T-helper 1 cell treated with Interleukin-12 subunit alpha and Interleukin-12 subunit beta and Interleukin-4 antibody, amounts not matched to agents 30 μg/mL and 1 μg/mL, for 36 hours (primary cell): ENCODE results near the gene SH3PXD2A.
"Not testable (repeated sequence)": the region's sequence is repeated elsewhere in the genome, so short reads cannot be mapped to it uniquely, and the experiment has no call there.

ENCODE experiments used
- H3K27ac Mint-ChIP-seq: one replicate; pipeline ENCODE4 v1.8.0; 2021; ENCODE audit warnings: mild to moderate bottlenecking, mixed read lengths
- H3K27me3 Mint-ChIP-seq: one replicate; pipeline ENCODE4 v1.8.0; 2021; ENCODE audit warnings: low read depth, mixed read lengths
- H3K36me3 Mint-ChIP-seq: one replicate; pipeline ENCODE4 v1.8.0; 2021; ENCODE audit warnings: low read depth, mixed read lengths
- H3K4me1 Mint-ChIP-seq: one replicate; pipeline ENCODE4 v1.8.0; 2021; ENCODE audit warnings: low read depth, mixed read lengths
- H3K4me3 Mint-ChIP-seq: one replicate; pipeline ENCODE4 v1.8.0; 2021; ENCODE audit warnings: mild to moderate bottlenecking, moderate library complexity, mixed read lengths
- H3K9me3 Mint-ChIP-seq: one replicate; pipeline ENCODE4 v1.8.0; 2021; ENCODE audit warnings: mixed read lengths

The SH3PXD2A gene

DNA sequence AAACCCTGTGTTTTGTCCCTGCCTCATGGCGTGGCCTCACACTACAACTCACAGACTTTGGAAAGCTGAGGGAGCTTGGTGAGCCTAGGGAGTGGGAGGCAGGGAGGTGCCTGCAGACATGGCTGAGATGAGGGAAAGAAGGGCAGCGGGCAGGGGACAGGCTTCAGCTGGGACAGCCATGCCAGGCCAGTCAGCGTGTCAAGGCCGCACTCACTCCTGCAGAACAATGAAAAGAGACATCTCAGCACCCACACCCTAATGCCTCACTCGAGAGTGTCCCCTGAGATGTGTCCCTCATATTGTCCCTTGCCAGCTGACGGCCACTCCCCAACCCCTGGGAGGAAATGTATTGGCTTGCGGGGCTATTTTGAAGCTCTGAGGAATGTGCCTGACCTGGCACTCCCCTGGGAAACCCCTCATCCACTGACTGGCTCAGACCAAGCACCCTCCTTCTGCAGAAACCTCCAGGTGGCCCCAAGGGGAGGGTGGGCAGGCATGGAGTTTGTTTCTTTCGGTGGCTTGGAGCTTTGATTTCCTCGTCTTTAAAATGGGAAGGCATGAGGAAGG is 31.6 kb downstream of the SH3PXD2A start:
- H3K4me1 Mint-ChIP-seq: peaks cover 7% of the 10 kb centered on the region
- no peak overlapping the region for H3K27ac Mint-ChIP-seq
- H3K9me3 Mint-ChIP-seq: no peaks in the 10 kb centered on the region
- no peaks in the 10 kb centered on the region for H3K36me3 Mint-ChIP-seq
- peaks cover 32% of the 10 kb centered on the region for H3K27me3 Mint-ChIP-seq
- H3K4me3 Mint-ChIP-seq: no peak overlapping the region

DNA sequence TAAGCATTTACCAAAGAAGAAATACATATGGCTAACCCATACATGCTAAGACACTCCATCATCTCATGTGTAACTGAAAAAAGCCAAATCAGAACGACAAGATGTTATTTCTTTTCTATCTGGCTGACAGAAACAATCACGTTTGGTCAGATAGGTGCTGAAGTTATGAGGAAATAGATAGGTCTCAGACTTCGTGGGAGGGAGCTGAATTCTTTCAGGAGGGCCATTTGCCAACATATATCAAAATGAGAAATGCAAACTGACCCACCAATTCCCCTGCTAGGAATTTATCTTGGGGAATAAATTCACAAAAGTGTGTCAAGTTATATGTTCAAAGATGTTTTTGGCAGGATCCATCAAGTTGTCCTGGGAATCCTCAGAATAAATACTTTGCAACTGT is 32.6 kb downstream of the SH3PXD2A start:
- Mint-ChIP-seq H3K27me3 (peaks cover 40% of the 10 kb centered on the region), H3K9me3 (no peaks in the 10 kb centered on the region), H3K36me3 (no peaks in the 10 kb centered on the region), H3K4me1 (peaks cover 7% of the 10 kb centered on the region), H3K27ac (no peak overlapping the region), H3K4me3 (no peak overlapping the region)

DNA sequence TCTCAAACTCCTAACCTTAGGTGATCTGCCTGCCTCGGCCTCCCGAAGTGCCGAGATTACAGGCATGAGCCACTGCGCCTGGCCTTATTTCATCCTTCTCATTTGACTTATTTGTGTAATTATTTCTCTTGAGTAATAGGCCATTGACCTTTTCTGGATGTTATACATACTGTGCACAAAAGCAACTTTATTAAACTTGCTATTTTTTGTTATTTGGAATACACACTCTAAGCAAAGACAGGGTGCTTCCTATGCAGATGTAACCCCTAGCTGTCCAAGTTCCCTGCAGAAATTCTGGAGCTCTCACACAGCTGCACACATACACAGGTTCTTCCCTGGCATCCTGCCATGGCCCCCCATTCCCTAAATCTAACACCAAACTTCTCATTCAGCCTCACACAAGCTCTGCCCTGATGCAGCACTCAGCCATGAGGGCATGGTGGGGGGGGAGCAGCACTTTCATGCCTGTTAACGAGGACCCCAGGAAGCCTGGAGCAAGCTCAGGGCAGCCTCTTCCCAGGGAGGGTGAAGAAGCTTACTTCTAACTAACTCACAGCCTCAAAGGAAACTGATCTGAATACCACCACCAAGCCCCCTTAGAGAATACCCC is 33.2 kb downstream of the SH3PXD2A start:
- no peaks in the 10 kb centered on the region for H3K9me3 Mint-ChIP-seq
- no peak overlapping the region for H3K27ac Mint-ChIP-seq
- H3K4me3 Mint-ChIP-seq: no peak overlapping the region
- H3K27me3 Mint-ChIP-seq: peaks cover 44% of the 10 kb centered on the region
- H3K36me3 Mint-ChIP-seq: no peaks in the 10 kb centered on the region
- H3K4me1 Mint-ChIP-seq: peaks cover 7% of the 10 kb centered on the region

DNA sequence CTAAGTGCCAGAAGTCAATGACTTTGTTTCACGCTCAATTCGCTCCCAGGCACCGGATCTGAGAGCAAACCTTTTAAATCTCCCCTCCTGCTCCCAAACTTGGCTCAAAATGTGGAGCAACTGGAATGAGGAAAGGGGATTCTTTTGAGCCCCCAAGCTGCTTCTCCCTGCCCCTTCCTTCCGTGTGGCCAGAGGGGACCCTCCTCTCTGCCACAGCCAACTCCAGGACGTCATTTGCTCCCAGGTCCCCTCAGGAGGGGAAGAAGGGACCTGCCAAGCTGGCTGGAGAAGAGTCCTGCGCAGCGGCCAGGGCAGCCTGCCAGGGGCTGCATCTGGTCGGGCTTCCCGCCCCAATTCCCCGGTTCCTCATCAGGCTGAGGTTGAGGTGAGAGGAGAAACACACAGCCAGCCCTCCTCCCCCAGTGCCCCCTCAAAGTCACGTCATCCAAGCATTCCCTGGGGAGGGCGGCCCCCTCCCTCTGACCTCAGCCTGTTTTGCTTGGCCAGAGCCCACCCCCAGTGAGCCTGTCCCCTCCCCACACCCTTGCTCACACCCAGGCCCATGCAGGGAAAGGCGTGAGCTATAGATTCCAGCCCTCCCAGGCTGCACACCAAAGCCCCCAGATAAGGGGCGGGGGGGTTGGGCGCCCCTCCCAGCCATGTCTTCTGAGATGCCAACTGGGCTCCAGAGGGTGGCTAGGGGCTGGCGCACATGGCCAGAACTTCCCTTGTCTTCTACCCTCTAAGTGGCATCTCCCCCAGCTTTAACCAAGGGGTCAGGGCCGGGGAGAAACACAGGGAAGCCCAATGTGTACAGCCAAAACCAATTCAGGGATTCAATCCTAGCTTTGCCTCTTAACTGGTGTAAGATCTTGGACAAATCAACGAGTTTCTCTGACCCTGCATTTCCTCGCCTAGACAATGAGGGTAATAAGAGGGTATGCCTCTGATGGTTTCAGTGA is 35.0 kb downstream of the SH3PXD2A start:
- Mint-ChIP-seq H3K4me3 (no peak overlapping the region), H3K9me3 (no peaks in the 10 kb centered on the region), H3K36me3 (no peaks in the 10 kb centered on the region), H3K4me1 (peaks cover 7% of the 10 kb centered on the region), H3K27ac (no peak overlapping the region), H3K27me3 (peaks cover 44% of the 10 kb centered on the region)

DNA sequence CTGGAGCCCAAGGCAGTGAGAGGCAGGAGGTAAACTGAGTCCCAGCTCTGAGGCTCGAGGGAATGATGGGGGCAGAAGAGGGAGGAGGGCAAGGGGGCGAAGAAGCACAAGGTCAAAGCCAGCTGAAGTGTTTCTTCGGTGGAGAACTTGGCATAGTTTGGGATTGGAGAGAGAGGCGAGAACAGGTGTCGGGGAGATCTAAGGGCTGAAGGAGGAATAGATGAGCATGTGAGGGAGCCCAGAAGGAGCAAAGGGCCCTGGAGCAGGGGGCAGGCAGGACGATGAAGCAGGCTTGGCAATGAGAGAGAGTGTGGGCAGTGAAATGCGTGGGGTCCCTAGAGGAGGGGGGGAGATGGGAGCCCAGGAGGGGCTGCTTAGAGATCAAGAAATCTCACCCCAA is 35.9 kb downstream of the SH3PXD2A start:
- no peaks in the 10 kb centered on the region for H3K9me3 Mint-ChIP-seq
- H3K4me3 Mint-ChIP-seq: no peak overlapping the region
- no peak overlapping the region for H3K27ac Mint-ChIP-seq
- H3K36me3 Mint-ChIP-seq: no peaks in the 10 kb centered on the region
- peaks cover 6% of the 10 kb centered on the region for H3K4me1 Mint-ChIP-seq
- peaks cover 44% of the 10 kb centered on the region for H3K27me3 Mint-ChIP-seq

DNA sequence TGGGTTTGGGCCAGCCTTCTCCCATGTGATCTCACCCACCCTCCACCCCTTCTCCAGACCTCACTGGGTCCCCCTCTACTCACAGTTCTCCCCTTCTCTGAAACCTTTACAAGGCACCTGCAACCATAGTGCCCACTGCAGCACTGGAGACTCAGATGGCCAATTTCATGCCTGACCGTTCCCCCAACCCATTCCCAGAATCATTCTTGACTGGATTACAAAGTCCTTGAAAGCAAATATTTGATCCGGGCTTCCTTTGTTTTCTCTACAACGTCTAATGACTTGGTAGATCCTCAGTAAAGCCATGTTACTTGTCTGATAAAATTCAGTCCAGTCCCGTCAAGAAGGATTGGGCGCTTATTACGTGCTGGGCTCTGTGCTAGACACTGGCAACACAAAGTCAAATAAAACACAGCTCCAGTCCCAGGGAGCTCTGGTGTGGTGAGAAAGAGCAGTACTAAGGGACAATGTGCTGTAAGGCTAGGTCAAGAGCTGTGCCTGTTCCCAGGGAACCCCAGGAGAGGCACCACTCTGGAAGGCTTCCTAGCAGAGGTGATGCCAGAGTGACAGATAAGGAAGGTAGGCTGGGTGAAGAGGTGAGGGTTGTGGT is 36.5 kb downstream of the SH3PXD2A start:
- Mint-ChIP-seq H3K4me1 (peaks cover 1% of the 10 kb centered on the region), H3K27ac (no peak overlapping the region), H3K9me3 (no peaks in the 10 kb centered on the region), H3K27me3 (peaks cover 44% of the 10 kb centered on the region), H3K36me3 (no peaks in the 10 kb centered on the region), H3K4me3 (no peak overlapping the region)

DNA sequence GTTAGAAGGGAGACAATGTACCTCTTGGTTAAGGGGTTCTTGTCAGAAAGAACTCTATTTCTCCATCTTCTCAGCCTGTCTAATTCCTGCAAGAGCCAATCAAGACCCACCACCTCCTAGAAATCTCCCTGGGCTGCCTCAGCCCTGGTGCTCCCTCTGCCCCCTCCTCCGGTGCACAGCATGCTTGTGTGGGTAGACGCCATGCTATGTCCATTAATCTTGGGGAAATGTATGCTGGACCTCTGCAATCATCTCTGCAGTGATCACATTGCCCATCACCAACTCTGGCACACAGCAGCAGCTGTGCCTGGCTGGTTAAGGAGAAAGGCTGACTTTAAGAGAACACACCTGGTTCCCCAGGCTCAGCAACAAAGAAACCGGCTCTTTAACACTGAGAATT is 37.3 kb downstream of the SH3PXD2A start:
- no peak overlapping the region for H3K27ac Mint-ChIP-seq
- peaks cover 44% of the 10 kb centered on the region for H3K27me3 Mint-ChIP-seq
- peaks cover 1% of the 10 kb centered on the region for H3K4me1 Mint-ChIP-seq
- H3K36me3 Mint-ChIP-seq: no peaks in the 10 kb centered on the region
- no peaks in the 10 kb centered on the region for H3K9me3 Mint-ChIP-seq
- H3K4me3 Mint-ChIP-seq: no peak overlapping the region

DNA sequence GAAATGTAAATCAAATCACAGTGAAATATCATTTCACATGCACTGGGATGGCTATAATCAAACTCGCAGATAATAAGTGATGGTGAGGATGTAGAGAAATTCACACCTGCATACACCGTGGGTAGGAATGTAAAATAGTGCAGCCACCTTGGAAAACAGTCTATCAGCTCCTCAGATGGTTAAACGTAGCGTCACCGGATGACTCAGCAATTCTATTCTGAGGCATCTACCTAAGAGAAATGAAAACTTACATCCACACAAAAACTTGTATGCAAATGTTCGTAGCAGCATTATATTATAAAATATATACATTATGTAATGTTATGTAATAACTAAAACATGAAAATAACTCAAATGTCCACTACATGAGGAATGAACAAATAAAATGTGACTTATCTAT is 38.9 kb downstream of the SH3PXD2A start:
- Mint-ChIP-seq H3K36me3 (peaks cover 2% of the 10 kb centered on the region), H3K4me3 (no peak overlapping the region), H3K27me3 (peaks cover 38% of the 10 kb centered on the region), H3K4me1 (peaks cover 5% of the 10 kb centered on the region), H3K9me3 (no peaks in the 10 kb centered on the region), H3K27ac (no peak overlapping the region)

DNA sequence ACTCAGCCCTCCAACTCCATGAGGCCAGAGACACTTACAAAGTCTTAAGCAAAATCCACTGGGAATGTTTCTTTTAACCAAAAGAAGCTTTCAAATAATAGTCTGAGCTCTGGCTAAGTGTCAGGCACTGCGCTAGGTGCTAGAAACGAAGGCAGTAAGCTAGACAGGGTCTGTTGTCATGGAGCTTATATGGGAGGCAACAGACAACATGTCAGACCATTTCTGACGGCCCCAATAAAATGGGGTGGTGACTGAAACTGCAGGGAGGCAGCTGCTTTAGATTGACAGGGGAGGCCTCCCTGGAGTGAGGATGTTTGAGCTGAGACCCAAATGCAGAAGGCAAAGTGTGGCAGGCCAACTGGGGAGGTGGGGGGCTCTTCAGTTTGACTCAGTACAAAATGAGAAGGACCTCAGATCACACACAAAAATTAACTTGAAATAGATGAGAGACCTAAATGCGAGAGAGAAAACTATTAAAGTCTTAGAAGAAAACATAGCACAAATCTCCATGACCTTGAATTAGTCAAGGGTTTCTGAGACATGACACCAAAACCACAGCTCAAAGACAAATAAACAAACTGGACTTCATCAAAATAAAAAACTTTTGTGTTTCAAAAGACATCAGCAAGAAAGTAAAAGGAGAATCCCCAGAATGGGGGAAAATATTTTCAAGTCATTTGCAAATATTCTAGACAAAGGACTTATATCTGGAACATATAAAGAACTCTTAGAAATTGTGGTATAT is 40.6 kb downstream of the SH3PXD2A start:
- Mint-ChIP-seq H3K4me1 (peaks cover 7% of the 10 kb centered on the region), H3K27ac (no peak overlapping the region), H3K27me3 (peaks cover 32% of the 10 kb centered on the region), H3K4me3 (no peak overlapping the region), H3K9me3 (no peaks in the 10 kb centered on the region), H3K36me3 (peaks cover 2% of the 10 kb centered on the region)

DNA sequence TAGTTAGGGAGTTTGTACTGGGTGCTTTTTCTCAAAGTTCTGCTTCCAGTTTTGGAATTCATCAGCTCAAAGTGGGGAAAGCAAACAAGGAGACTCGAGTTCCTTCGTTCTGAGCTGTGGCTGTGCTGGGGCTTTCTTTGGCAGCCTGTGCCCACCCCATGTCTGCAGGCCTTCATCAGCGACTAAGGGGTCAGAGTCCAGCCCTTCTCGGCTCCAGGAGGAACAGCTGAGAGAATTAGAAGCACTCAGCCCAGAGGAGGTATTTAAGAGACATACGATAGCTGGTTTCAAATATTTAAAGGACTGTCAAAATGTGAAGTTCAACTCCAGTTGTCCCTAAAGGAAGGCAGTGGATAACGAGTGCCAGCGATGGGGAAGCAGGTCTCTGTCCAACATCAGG is 41.3 kb downstream of the SH3PXD2A start:
- peaks cover 2% of the 10 kb centered on the region for H3K36me3 Mint-ChIP-seq
- H3K27me3 Mint-ChIP-seq: peaks cover 25% of the 10 kb centered on the region
- peaks cover 7% of the 10 kb centered on the region for H3K4me1 Mint-ChIP-seq
- H3K9me3 Mint-ChIP-seq: no peaks in the 10 kb centered on the region
- H3K4me3 Mint-ChIP-seq: no peak overlapping the region
- no peak overlapping the region for H3K27ac Mint-ChIP-seq

DNA sequence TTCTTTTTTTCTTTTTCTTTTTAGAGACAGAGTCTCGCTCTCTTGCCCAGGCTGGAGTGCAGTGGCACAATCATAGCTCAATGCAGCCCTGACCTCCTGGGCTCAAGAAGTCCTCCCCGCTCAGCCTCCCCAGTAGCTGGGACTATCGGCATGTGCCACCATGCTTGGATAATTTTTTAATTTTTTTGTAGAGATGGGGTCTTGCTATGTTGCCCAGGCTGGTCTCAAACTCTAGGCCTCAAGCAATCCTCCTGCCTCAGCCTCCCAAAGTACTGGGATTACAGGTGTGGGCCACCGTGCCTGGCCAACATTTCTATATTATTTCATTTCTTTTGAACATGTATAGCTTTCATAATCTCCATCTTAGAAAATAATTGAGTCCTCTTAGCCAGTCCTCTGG is 42.1 kb downstream of the SH3PXD2A start:
- H3K4me3 Mint-ChIP-seq, H3K36me3 Mint-ChIP-seq, H3K9me3 Mint-ChIP-seq, H3K27ac Mint-ChIP-seq, H3K4me1 Mint-ChIP-seq: not testable (repeated sequence)
- H3K27me3 Mint-ChIP-seq: peaks cover 17% of the 10 kb centered on the region

DNA sequence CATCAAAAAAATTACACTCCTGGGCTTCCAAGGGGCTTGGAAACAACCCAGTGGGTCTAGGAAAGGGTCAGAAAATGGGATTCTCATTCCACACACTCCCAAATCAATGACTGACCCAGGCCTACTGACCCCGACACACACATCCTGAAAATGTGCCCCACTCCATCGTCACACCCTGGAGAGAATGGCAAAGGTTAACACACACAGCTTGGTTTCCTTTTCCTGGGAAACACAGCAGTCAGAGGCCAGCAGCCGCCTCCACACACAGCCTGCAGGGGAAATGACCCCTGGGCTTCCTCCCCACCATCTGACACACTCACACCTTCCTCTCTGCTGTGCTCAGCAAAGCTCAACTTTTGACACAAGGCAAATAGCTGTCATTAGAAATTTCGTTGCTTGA is 42.9 kb downstream of the SH3PXD2A start:
- Mint-ChIP-seq H3K27me3 (peaks cover 8% of the 10 kb centered on the region), H3K4me1 (peaks cover 7% of the 10 kb centered on the region), H3K4me3 (no peak overlapping the region), H3K27ac (no peak overlapping the region), H3K36me3 (peaks cover 2% of the 10 kb centered on the region), H3K9me3 (no peaks in the 10 kb centered on the region)

DNA sequence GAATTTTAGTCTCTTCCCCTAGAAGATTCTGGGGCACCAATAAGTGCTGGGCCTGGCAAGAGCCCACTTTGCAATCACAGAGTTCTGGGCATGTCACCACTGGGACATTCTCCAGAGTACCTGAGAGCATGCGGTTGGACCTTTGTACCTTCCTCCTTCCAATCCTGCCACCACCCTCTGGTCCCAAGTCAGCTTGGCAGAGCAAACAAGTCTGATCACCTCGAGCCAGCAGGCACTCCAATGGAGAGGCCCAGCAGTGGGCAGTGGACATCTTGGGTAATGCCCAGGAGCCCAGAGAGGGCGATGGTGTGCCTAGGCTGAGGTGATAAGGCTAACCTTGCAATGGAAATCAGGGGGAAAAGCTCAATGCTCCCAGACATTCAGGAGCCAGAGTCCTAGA is 43.4 kb downstream of the SH3PXD2A start:
- Mint-ChIP-seq H3K36me3 (peaks cover 2% of the 10 kb centered on the region), H3K4me3 (no peak overlapping the region), H3K27ac (no peak overlapping the region), H3K9me3 (no peaks in the 10 kb centered on the region), H3K4me1 (peaks cover 7% of the 10 kb centered on the region), H3K27me3 (peaks cover 7% of the 10 kb centered on the region)

DNA sequence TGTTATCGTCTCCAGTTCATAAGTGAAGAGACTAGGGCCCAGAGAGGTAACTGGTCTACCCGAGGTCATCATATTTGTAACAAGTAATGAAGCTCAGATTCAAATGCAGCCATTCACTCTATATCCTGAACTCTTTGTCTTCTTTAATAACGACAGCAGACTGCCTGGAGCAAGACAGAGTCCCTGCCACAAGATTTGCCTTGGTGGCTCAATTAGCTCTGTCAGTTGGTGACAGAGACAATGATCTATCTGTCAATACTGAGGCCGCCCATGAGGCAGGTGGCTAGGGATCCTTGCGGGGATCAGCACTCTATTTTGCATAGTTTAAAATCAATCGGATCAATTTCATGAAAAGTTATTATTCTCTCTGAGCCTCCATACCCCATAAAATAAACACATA is 43.9 kb downstream of the SH3PXD2A start:
- peaks cover 7% of the 10 kb centered on the region for H3K27me3 Mint-ChIP-seq
- peaks cover 2% of the 10 kb centered on the region for H3K36me3 Mint-ChIP-seq
- H3K9me3 Mint-ChIP-seq: no peaks in the 10 kb centered on the region
- H3K4me3 Mint-ChIP-seq: no peak overlapping the region
- peaks cover 7% of the 10 kb centered on the region for H3K4me1 Mint-ChIP-seq
- no peak overlapping the region for H3K27ac Mint-ChIP-seq
